Dermis microvascular lymphatic vessel endothelial cell (primary cell): Measurements from ENCODE around the gene TP53TG5. TPM values are rescaled to one million over a fixed set of nuclear protein-coding genes. Genes with fewer than 3 reads are reported as not detected.

Experiments
- DNase-seq, 2 donors: peaks; one replicate each; pipeline versions ENCODE4 v3.0.0 to v3.0.0-alpha.2; 2010; ENCODE audit warnings: low read depth in 2 of 2
- total RNA-seq: library from RNA; depleted of rRNA; stranded (reverse); fragments of >200 nt; gene quantifications from 2 replicates; pipeline ENCODE4 v1.2.1, GENCODE V29; 2014

The TP53TG5 gene
- total RNA-seq = not detected in 2 replicates

GRCh38 chr20:45378191-45378590 lies at the start of gene TP53TG5:
Gene TP53TG5, minus strand, starts transcription at chr20:45378325. Its CDS starts 89 bp downstream, at chr20:45378236.
- no peak for DNase-seq

- no peak for DNase-seq
Observed at GRCh38 chr20:45427236-45428149, 49.4 kb upstream of the TP53TG5 start.

GRCh38 chr20:45426320-45427016 lies 48.3 kb upstream of the TP53TG5 start:
- DNase-seq = no peak

GRCh38 chr20:45425561-45425960 lies 47.4 kb upstream of the TP53TG5 start:
- DNase-seq = no peak

GRCh38 chr20:45423700-45424099 lies 45.6 kb upstream of the TP53TG5 start:
- DNase-seq = no peak

GRCh38 chr20:45420125-45420524 lies 42.0 kb upstream of the TP53TG5 start:
- DNase-seq = no peak

- peak; percentile 99 for DNase-seq
Observed at GRCh38 chr20:45419188-45420091, 41.3 kb upstream of the TP53TG5 start.

GRCh38 chr20:45416917-45417316 lies 38.8 kb upstream of the TP53TG5 start:
- DNase-seq = no peak

GRCh38 chr20:45415822-45416637 lies 37.9 kb upstream of the TP53TG5 start, which contains the start of gene PIGT:
Gene PIGT, plus strand, starts transcription at chr20:45416141. Its CDS starts 16 bp downstream, at chr20:45416157.
- peak; percentile 78 to 88 for DNase-seq

GRCh38 chr20:45413479-45413878 lies 35.4 kb upstream of the TP53TG5 start:
- no peak for DNase-seq

- no peak for DNase-seq
Observed at GRCh38 chr20:45412653-45413052, 34.5 kb upstream of the TP53TG5 start.

GRCh38 chr20:45410887-45411286 lies 32.8 kb upstream of the TP53TG5 start:
- DNase-seq = no peak

- no peak for DNase-seq
Observed at GRCh38 chr20:45409521-45410272, 31.6 kb upstream of the TP53TG5 start.

- no peak for DNase-seq
Observed at GRCh38 chr20:45408646-45409213, 30.6 kb upstream of the TP53TG5 start.

GRCh38 chr20:45407783-45408645 lies 29.9 kb upstream of the TP53TG5 start, which contains the start of gene DBNDD2:
Gene DBNDD2, plus strand, starts transcription at chr20:45408289. Its CDS starts 179 bp downstream, at chr20:45408468.
- no peak for DNase-seq

- peak in 1 of 2 donors; percentile 17 for DNase-seq
Observed at GRCh38 chr20:45407067-45407745, 29.1 kb upstream of the TP53TG5 start.

GRCh38 chr20:45406260-45407066 lies 28.3 kb upstream of the TP53TG5 start:
- DNase-seq = peak in 1 of 2 donors; percentile 66
